ENCODE measurements around the gene SLC34A1.

The SLC34A1 gene

DNA sequence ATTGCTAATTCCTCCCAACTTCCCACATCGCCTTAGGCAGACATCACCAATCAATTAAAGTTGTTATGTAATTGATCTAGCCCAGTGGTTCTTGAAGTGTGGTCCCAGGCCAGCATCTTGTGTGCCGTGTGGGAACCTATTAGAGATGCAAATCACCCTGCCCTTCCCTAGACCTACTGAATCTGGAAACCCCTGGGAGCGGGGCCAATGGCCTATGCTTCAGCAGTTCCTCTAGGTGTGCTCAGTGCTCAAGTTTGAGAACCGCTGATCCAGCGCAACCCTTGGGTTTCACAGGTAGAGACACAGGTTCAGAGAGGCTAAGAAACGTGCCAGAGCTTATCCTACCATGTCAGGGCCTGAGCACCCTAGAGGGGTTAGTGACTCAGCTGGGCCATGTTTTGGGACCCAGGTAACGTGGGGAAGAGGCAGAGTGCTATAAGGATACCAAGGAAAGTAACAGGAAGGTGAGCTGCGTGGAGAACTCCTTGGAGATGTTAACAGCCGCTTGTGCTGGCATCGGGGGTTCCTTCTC lies 4.4 kb downstream of the SLC34A1 start:
- ATAC-seq (no peak), DNase-seq (no peak)

DNA sequence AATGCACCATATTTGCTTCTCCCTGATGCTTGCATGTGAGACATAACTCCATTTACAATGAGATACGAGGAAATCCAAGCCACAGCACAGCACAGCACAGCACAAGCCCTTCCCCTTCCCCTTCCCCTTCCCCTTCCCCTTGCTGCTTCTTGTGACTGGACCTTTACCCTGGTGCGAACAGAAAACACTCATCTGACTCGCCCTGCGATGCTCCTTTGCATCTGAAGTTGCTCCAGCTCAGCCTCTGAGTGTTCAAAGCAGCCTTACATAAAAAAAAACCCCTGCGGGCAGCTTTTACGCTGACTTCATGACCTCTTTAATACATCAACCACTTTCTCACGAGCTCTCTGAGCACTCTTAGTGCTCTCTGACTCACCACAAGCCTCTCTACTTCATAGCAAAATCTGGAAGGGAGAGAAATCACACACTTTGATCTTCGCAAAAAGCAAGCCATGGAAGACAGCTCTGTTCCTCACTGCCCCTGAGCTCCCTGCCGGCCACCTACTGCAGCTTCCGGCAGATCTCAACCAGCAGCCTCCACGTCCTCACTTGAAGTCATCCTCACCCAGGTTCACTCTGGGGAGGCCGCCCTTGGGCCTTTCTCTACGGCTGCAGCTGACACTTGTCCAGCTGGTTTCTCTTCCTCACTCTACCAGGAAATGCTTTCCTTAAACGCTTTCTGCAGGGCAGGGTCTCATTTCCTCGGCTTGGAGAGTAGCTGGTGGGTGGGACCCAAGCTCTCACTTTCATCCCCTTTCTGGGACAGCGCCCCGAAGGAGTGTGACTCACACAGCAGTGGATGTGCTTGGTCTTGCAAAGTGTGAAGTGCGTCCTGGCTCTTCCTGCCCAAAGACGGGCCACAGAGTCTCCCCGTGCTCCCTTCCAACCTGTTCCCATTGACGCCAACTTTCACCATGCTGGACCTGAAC lies 5.3 kb downstream of the SLC34A1 start:
- peak; percentile 76 for ATAC-seq
- peak; percentile 49 for DNase-seq

DNA sequence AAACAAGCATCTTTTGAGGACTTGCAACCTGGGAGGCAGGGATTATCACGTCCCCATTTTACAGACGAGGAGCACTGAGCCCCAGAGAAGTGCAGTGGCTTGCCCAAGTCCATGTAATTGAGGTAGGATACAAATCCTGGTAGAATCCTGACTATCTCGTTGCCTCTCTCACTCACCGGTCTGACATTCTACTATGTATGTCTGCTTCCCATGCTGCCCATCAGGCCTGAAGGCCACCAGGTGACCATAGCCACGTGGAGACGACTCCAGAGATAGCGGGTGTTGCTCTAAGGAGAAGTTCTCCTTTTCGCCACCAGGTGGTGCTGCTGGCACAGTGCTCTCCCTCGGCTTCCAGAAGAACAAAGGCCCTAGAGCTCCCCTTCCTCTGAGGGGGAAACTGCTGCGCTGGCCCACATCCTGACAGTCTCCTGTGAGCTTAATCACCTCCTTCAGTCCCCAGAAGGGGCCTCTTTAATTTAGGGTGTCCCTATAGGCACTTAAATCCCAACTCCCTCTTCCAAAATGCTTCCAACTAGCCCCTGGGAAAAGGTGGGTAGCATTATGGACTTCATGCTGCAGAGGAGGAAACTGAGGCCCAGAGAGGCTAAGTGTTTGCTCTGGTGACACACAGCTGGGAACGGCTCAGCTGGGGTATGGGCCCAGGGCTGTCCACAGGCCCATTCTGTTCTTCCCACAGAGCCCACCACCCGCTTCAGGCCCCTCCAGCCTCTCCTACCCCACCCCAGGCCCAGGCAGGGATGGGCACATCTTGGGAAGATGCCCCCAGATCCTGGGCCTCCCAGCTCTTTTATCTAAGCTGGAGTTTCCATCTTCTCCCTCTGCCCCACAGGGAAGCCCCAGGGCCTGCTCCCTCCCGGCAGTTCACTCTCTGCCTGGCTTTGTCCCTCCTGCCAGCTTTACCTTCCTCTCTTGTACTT lies 6.4 kb downstream of the SLC34A1 start:
- DNase-seq: peak; percentile 90
- ATAC-seq: peak; percentile 72

DNA sequence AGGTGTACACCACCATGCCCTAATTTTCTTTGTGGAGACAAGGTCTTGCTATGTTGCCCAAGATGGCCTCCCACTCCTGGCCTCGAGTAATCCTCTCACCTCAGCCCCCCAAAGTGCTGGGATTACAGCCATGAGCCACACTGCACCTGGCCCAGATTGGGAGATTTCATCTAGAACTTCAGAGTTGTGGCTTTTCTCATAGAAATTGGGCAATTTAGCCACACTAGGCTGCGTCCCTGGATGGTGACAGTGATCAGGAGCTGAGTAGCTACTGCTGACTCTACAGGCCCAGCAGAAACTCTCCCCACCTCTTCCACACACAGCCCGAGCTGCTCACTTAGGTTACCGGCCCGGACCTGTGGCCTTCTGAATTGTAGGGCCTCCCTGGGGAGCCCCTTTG lies 8.5 kb downstream of the SLC34A1 start:
- no peak for ATAC-seq
- no peak for DNase-seq

DNA sequence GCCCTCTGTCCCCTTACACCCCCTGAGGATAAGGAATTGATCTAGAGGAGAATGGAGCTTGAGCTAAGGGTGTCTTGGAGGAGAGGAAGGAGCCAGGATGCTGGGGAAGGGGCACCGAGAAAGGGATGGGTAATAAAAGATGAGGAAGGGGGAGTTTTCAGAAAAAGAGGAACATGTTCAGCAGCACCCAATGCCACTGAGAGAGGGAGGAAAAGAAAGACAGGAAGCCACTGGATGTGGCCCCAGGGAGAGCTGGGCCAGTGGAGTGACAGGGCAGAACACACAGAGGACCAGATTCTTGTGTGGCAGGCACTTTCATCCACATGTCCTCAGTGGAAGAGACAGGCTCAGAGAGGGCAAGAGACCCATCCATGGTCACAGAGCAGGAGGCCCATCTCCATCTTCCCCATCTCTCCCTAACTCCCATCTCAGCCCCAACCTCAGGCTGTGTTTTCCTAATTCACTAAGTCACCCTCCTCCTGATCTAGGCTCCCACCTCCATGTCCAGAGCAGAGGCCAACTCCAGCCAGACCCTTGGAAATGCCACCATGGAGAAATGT lies 9.1 kb downstream of the SLC34A1 start:
- ATAC-seq: no peak
- DNase-seq: no peak

DNA sequence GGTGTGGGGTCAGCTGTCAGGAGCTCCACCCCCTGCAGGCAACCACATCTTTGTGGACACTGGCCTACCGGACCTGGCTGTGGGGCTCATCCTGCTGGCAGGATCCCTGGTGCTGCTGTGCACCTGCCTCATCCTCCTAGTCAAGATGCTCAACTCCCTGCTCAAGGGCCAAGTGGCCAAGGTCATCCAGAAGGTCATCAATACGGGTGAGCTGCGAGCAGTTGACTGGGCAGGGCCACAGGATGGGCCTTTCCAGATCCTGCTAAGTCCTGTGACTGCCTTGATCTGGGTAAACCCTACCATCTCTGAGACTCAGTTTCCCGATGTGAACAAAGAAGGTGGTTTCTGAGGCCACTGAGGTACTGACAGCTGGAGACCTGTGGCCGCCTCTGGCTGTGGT lies 9.8 kb downstream of the SLC34A1 start:
- DNase-seq: no peak
- ATAC-seq: no peak

DNA sequence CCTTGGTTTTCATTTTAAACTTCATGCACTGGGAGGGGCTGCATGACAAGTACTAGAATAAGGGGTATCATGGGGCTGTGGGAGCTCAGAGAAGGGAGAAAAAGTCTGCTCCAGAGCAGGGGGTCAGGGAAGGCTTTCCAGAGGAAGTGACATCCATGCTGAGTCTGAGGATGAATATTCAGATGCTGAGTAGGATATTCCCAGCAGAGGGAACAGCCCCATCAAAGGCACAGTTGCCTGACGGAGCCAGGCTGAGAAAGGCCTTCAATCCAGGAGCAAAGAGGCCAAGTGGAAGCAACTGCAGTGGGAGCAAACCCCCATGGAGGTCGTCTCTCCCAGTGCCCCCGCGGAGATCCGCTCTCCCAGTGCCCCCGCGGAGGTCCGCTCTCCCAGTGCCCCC lies 11.8 kb downstream of the SLC34A1 start:
- DNase-seq: no peak
- ATAC-seq: no peak

DNA sequence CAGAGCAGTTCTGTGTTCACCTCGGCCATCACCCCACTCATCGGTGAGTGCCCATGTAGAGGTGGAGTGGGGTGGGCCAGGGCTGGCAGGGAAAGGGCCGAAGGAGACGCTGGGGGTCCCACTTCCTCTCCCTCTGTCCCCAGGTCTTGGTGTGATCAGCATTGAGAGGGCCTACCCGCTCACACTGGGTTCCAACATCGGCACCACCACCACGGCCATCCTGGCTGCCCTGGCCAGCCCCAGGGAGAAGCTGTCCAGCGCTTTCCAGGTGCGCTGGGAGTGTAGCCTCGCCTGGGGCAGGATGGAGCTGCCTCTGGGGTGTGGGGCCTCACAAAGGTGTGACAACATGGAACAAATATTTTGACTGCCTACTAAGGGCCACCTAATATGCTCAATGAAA lies 12.6 kb downstream of the SLC34A1 start:
- DNase-seq: no peak
- no peak for ATAC-seq

DNA sequence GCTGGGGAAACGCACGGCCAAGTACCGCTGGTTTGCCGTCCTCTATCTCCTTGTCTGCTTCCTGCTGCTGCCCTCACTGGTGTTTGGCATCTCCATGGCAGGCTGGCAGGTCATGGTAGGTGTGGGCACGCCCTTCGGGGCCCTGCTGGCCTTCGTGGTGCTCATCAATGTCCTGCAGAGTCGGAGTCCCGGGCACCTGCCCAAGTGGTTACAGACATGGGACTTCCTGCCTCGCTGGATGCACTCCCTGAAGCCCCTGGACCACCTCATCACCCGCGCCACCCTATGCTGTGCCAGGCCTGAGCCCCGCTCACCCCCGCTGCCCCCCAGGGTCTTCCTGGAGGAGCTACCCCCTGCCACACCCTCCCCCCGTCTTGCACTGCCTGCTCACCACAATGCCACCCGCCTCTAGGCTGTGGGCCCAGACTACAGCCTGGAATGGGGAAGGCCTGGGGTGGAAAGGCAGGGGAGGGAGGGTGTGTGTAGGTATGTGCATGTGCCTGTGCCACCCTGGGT lies 13.7 kb downstream of the SLC34A1 start:
- no peak for ATAC-seq

DNA sequence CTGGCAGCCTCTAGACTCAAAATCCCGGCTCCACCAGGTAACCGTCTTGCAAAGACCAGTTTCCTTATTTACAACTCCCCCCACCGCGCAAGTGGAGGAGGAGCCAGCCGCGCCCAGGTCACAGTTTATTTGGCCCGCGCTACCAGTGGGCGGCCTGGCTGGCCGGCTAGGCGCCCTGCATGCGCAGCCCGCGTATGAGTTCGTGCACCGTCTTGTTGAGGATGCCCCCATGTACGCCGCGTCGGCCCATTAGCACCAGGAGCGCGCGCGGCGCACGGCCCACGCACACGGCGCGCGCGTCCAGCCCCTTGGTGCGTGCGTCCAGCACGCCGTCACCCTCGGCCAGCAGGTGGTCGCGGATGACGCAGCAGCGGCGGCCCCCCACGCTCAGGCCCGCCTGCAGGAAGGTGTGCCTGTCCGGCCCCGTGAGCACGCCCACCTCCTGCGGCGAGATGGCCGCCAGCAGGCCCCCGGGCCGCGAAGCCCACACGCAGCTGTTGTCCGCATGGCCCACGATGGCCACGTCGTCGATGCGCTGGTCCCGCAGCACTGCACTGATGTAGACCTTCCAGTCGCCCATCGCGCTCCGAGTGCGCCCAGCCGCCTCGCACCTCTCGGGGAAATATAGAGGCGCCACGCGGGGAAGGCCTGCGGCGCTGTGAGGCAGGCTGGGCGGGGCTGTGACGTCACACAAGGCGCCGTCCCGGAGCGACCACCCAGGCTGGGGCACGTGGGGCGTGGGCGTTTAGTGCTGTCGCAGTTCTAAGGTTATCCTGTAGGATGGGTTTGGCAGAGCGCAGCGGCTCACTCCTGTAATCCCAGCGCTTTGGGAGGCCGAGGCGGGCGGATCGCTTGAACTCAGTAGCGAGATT lies 16.0 kb downstream of the SLC34A1 start, which contains the start of gene PFN3:
Gene PFN3 (minus strand): TSS at position 665 of the 872 bp plus-strand sequence. CDS start 85 bp downstream, at position 580.
- DNase-seq (peak; percentile 43), ATAC-seq (no peak)

More for the DNA sequence above, 13.7 kb downstream of the SLC34A1 start:
- DNase-seq: no peak

DNA sequence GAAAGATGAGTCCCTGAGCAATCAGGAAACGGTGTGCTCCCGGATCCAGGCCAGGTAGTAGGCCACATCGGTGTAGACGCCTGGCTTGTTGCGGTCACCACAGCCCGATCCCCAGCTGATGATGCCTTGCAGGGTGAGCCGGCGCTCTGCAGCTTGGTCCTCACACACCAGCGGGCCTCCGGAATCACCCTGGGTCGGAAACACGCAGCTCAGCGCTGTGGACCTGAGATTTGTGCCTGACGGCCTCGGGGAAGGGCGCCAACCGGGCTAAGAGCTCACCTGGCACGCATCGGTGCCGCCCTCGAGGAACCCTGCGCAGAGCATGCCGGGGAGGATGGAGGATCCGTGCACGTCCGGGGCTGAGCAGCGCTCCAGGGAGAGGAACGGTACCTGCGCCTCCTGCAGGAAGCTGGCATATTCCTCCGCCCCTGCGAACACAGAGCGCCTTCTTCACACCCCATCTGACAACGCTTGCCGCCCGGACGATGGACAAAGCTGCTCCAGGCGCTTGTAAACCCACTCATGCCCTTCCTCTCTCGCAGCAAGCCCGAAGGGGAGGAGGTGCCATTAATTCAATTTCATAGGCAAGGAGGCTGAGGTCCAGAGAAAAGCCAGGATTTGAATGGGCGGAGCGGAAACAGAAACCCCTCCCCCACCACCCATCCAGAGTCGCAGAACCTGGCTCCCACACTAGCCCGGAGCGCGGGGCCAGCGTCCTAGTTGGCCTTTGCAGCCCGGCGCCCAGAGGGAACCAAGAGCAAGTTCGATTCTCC lies 18.2 kb downstream of the SLC34A1 start:
- ATAC-seq: peak; percentile 53
- DNase-seq: peak; percentile 77

DNA sequence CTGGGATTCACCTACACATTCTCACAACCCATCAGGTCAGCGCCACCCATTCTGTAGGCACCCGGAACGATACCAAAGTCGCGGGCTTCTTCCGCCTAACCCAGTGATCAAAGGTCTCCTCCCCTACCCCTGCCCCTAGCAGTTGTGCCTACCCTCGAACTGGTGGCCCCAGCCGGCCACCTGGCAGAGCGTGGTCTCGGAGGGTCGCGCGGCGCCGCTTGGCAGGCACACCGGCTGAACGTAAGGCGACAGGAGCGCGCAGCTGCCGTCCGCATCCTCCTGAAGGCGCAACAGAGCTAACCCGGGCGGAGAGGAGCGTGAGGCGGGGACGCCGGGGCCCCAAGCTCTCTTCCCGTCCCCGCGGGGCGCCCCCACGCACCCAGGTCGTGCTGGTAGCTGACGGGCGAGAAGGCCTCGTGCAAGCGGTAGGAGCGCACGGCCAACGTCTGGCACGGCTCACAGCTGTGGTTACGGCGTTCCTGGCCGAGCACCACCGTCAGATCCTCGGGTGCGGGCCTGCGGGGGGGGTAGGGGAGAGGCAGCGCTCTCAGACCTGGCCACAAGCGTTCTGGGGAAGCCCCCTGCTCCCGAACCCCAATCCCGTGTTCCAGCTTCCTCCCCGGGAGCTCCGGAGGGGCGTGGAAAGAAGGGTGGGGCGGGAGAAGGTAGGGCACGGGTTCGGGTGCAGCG lies 19.0 kb downstream of the SLC34A1 start:
- ATAC-seq: peak; percentile 10

DNA sequence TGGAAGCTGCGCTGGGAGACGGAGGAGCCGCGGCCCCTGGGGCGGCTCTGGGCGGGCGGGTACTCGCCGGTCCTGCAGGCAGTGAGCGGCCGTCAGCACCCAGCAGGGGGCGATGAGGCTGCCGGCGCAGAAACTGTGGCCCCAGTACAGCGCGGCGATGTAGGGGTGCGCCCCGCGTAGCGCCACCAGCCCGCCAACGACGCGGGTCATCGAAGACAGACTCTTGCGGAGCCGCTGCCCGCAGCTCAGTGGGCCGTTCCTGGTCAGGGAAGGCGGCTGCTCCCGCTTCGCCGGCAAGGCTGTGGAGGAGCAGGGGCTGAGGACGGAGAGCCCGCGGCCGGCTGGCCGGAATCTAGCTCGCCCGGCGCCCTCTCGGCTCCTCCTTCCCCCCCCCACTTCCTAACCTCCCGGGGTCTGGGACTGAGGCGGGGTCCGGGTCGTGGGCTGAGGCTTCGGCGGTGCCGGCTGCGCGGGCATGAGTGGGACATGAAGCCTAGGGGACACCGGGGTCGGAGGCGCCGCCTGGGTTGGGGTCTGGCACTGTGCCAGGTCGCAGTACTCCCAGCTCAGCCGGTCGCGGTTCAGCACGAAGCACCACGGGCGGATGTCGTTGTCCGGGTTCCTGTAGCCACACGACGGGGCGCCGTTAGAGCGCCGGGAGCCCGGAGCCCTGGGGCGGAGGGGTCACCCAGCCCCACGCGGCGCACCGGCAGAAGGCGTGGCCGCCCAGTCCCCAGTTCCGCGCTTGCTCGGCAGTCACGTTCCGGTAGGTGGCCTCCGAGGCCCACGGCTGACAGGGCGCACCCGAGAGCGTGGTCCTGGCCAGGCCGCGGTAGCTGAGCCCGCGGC lies 19.8 kb downstream of the SLC34A1 start:
- peak; percentile 88 for DNase-seq
- ATAC-seq: peak; percentile 89

More for the DNA sequence above, 19.0 kb downstream of the SLC34A1 start:
- DNase-seq: peak; percentile 55

DNA sequence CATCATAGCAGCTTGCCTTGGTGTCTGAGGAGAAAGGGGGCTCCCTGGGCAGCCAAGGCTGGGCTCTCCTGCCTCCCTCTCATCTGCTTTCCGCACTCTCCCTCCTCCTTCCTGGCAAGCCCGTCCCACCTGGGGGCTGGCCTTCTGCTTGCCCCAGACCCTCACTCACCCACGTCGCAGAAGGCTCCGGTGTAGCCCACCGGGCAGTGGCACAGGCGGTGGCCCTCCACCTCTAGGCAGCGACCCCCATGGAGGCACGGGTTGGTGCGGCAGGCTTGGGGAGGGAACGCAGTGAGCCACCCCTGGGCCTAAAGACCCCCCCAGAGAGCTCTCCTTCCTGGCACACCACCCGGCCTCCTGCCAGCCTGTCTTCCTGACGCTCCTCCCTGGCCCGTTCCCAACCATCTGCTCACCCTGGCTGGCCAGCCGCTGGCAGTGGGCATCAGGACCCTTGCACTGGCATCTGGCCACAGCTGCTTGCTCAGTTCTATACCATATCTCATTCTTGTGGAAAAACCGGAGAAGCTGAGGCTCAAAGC lies 20.5 kb downstream of the SLC34A1 start:
- ATAC-seq: no peak
- DNase-seq: no peak

DNA sequence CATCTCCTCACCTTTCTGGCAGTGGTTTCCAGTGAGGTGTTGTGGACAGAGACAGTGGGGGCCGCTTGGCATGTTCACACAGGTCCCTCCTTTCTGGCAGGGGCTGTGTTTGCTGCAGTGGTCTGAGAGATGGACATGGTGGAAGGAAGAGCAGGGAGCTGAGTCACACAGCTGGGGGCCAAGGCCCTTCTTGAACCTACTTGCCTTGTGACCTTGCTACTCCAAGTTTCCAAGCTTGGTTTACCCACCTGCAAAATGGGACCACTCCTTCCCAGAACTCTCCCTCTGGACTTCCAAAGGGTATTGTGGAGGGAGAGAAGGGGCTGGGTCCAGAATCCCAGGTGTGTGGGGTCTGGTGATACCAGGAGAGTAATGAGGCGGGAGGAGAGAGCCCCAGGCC lies 21.1 kb downstream of the SLC34A1 start:
- ATAC-seq (no peak), DNase-seq (no peak)

DNA sequence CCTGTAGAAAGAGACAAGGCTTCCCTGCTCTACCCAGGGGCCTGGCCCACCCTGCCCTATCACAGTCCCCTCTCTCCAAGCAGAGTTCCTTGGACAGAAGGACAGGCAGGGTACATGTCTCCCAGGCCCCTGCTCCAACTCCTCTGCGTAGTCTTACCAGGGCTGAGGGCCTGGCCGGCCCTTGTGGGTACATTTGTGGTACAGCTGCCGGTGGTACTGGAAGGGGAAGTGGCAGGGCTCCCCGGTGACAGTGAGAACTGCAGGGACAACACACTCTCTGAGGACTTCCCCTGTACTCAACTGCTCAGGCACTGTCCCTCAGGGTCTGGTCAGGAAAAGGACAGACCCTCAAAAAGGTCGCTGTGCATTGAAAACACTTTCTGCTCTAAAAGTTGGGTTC lies 21.6 kb downstream of the SLC34A1 start:
- ATAC-seq (no peak), DNase-seq (peak; percentile 24)

DNA sequence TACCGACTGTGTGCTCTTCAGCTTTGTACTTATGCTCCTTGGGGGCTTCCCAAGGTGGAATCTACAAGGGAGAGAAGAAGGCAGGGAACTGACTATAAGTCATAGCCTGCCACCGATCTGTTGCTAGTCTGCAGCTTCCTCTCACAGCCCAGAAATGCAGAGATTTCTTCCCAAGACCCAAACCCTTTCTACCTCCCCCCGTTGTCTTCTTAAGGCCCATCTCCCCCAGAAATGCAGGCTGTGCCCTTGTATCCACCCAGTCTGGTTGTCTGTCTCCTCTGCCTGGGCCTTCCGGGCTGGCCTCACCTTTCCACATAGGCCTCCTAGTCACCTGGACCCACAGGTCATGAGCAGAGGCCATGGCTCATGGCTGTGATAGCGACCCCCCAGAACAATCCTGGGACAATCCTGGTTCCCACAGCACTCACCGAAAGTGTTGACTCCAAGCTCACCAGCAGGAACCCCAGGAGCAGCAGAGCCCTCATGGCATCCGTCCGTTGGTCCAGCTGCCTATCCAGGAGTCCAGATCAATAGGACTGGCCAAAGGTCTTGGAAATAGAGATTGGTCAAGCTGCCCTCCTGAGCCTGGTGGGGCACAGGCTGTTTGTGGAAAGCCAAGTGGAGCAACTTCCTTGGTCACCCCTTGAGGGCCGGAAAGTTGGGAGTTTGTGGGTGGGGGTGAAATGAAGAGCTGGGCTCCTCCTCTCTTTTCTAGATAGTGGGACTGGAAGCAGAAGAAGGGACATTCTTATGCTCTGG lies 25.0 kb downstream of the SLC34A1 start, which contains the start of gene F12:
Gene F12 (minus strand): TSS at position 522 of the 759 bp plus-strand sequence. CDS start 37 bp downstream, at position 485.
- no peak for DNase-seq
- no peak for ATAC-seq

All from stimulated activated naive CD8-positive, alpha-beta T cell treated with anti-CD3 and anti-CD28 coated beads, Interleukin-15, Interleukin-2, amounts not matched to agents 100 U/mL and 50 U/mL, for 24 hours (primary cell).